ENCODE results near the gene EFHD2.

The EFHD2 gene

GRCh38 chr1:15393475-15394257, 16.0 kb upstream of the EFHD2 start:
- Mint-ChIP-seq H3K9me3 (peaks cover 3% of the 10 kb centered on the region), H3K4me1 (no peaks in the 10 kb centered on the region), H3K27ac (no peak overlapping the region), H3K4me3 (no peak overlapping the region), H3K27me3 (ENCODE audit: low read depth) (peaks cover 19% of the 10 kb centered on the region), H3K36me3 (ENCODE audit: low read depth) (peaks cover 4% of the 10 kb centered on the region)
- TF ChIP-seq CTCF (IDR thresholded peaks at IDR 0.05; ENCODE audit: unreplicated experiment in 3 of 3): no peak

DNA sequence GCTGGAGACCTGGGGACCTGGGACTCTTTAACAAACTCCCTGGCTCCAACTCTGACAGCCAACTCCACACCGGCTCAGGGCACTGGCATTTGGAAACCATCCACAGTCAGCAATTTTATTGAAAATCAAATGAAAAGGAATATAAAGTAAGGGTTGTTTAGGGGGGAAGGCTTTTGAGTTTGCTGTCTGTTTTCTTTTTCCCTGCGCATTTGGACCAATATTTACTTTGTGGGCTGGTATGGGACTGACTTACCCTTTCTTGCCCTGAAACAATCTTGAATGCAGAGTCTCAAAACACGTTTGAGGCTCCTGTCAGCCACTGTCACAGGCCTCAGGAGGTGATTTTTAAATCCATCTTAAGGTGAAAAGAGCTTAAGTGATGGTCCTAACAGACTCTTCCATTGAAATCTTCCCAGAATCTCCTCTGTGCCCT, 15.4 kb upstream of the EFHD2 start:
- H3K27ac Mint-ChIP-seq: no peak overlapping the region
- H3K36me3 Mint-ChIP-seq (ENCODE audit: low read depth): peaks cover 4% of the 10 kb centered on the region
- H3K4me3 Mint-ChIP-seq: no peak overlapping the region
- no peaks in the 10 kb centered on the region for H3K4me1 Mint-ChIP-seq
- H3K9me3 Mint-ChIP-seq: peaks cover 3% of the 10 kb centered on the region
- no peak for TF ChIP-seq CTCF (IDR thresholded peaks at IDR 0.05; ENCODE audit: unreplicated experiment in 3 of 3)
- peaks cover 17% of the 10 kb centered on the region for H3K27me3 Mint-ChIP-seq (ENCODE audit: low read depth)

DNA sequence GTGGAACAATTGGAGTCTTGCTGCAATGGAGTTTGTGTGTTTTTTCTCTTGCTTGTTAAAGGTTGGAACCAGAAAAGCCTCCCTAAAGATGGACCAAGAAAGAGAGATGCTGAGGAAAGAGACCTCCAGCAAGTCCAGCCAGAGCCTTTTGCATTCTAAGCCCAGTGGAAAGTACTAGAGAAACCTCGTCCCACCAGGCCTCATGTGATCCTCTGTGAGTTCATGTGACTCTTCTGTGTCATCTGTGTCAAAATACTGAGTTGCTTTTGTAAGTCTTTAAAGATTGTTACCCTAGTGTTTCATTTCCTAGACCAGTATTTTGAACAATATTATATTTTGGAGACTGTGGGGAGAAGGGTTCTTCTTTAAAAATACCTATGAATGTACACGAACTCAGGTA, 12.5 kb upstream of the EFHD2 start:
- peaks cover 14% of the 10 kb centered on the region for H3K9me3 Mint-ChIP-seq
- TF ChIP-seq CTCF (IDR thresholded peaks at IDR 0.05; ENCODE audit: unreplicated experiment in 3 of 3): no peak
- no peaks in the 10 kb centered on the region for H3K4me1 Mint-ChIP-seq
- no peak overlapping the region for H3K27ac Mint-ChIP-seq
- no peak overlapping the region for H3K4me3 Mint-ChIP-seq
- H3K27me3 Mint-ChIP-seq (ENCODE audit: low read depth): peaks cover 10% of the 10 kb centered on the region
- peaks cover 4% of the 10 kb centered on the region for H3K36me3 Mint-ChIP-seq (ENCODE audit: low read depth)

DNA sequence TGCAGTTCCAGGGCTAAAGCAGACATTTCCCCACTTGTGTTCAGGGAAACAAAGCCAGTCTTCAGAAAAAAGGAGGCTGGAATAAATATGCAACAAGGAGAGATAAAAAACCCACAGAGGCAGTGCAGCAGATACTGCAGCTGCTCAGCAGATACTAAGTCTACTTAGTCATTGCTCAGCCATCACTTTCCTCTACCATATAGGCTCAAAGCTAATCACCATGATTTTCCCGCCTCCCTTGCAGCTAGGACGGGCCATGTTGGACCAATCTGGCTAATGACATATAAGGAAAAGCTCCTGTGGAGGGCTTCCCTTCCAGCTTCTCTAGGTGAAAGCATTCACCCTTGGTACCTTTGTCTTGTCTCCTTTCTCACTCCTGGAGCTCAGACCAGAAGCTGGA, 10.0 kb upstream of the EFHD2 start:
- peaks cover 4% of the 10 kb centered on the region for H3K27me3 Mint-ChIP-seq (ENCODE audit: low read depth)
- no peak overlapping the region for H3K4me3 Mint-ChIP-seq
- H3K9me3 Mint-ChIP-seq: peaks cover 14% of the 10 kb centered on the region
- no peak for TF ChIP-seq CTCF (IDR thresholded peaks at IDR 0.05; ENCODE audit: unreplicated experiment in 3 of 3)
- peaks cover 4% of the 10 kb centered on the region for H3K36me3 Mint-ChIP-seq (ENCODE audit: low read depth)
- no peak overlapping the region for H3K27ac Mint-ChIP-seq
- H3K4me1 Mint-ChIP-seq: no peaks in the 10 kb centered on the region

DNA sequence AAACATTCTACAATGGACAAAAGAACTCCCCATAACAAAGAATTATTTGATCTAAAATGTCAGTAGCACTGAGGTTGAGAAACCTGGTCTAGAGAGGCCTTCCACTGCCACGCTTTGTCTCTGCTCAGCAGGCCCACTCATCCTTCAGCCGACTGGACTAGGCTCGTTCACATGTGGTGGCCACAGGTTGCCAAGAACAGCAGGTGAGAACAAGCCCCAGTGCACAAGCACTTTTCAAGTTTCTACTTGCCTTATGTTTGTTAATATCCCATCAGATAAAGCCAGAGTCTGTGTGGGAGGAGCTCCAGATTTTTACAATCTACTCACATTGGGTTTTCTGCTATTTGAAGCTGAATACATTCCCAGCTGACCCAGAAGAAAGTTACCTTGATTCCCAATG, 9.1 kb upstream of the EFHD2 start:
- Mint-ChIP-seq H3K27ac (no peak overlapping the region), H3K4me3 (no peak overlapping the region), H3K27me3 (ENCODE audit: low read depth) (peaks cover 4% of the 10 kb centered on the region), H3K9me3 (peaks cover 14% of the 10 kb centered on the region), H3K4me1 (no peaks in the 10 kb centered on the region), H3K36me3 (ENCODE audit: low read depth) (peaks cover 4% of the 10 kb centered on the region)
- no peak for TF ChIP-seq CTCF (IDR thresholded peaks at IDR 0.05; ENCODE audit: unreplicated experiment in 3 of 3)

All from nephron (organoid).